Hypothalamus (tissue), 51 donors: ENCODE data around the gene TSPAN9.
A peak's percentile ranks its signal among the peaks of the same experiment; 100 is the strongest.

Source experiments
- DNase-seq, 51 donors: peaks; one replicate each; lab custom pipeline; 2025; lab: John Stamatoyannopoulos, UW

The TSPAN9 gene

DNA sequence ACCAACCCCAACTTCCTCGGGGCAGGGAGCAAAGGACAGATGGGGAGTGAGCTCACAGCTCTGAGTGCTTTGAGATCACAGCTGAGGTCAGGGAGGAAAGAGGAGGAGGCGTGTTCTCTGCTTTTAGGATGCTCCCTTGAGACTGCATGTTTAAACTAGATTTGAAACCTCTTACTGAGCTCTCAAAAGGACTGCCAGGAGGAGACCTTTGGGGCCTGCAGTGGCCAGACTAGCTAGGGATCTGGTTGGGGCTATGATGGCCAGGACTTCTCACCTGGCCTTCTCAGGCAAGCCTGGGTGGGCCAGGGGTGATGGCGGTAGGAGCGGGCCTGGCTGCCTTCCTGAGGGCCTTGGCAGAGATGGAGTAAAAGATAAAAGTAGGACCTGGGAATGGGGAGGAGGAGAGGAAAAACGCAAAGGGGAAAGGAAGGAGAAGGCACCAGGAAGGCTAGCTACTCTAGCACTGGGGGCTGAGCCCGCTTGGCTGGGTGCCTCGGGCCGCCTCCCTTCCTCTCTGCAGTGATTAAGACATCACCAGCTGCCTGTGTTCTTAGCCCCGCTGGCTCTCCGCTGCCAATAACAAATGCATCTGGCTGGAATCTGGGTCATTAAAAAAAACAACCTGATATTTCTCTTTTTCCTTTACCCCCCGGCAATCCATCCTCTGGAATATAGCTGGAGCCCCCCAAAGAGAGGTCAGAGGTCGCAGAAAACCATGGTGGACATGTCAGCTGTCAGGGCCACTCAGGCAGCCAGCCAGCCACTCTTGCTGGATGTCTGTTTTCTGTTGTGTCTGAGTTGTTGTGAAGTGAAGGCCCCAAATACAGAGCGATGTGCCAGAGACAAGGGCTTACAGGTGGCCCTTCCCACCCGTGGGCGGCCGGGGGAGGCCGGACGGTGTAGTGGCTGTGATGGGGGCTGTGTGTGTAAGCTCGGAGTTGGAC lies 141.3 kb downstream of the TSPAN9 start:
- DNase-seq, result peak in 24 of 51 donors; percentile 9 to 48 (median 26)

DNA sequence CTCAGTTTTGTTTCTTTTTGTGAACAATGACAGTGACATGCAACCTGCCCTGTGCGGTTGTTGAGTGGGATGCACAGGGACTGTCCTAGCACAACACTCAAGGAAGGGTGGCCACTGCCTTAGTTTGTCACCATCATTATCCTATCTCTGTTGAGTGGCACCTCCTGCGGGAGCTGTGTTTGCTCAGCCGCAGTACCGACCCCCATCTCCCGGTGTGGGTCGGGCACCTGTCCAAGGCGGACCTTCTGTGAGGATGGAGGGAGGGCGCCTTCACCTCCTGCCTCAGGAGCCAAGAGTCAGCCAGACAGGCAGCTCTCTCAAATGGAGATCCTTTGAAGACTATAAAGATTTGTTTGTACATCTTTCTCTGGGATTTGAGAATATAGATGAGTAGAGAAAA lies 142.1 kb downstream of the TSPAN9 start:
- DNase-seq, result no peak

DNA sequence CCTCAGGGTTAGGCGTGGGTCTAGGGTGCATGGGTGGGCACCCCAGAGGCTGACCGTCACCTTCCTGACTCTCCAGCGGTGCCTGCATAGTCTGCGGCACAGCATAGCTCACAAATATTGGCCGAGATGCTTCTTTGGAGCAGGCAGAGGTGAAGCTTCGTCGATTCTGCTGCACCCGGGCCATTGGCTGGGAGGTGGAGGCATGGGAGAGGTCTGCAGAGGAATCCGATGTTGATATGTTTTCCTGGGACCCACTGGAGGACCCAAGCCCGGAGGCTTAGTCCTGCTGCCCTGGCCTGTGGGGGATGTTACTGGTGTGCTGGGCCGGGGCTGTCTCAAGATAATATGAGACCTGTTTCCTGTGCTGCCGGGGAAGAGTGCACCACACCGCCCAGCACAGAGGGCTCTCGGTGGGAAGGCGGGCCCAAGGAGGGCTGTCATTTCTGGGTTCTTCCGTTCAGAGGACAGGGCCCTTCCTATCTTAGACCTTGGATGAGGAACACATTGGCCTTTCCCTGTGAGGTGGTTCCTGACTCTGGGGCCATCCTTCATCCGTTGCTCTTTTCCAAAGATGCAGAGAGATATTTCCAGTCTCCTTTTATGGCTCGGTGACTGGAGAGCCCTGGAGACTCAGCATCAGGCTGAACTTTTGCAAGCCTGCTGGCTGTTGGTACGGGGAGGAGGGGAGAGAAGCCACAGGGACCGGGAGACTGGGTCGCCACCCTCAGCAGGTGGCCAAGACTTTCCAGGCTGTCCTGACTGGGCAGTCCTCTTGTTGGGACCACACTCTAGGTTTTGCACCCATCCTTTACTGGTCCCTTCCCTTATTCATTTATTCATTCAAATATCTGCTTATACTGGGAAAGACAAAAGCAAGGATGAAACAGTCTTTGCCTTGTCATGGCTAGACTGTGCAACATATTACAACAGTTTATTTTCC lies 143.5 kb downstream of the TSPAN9 start:
- no peak for DNase-seq

GRCh38 chr12:3222306-3222705 lies 145.1 kb downstream of the TSPAN9 start:
- DNase-seq, result no peak

DNA sequence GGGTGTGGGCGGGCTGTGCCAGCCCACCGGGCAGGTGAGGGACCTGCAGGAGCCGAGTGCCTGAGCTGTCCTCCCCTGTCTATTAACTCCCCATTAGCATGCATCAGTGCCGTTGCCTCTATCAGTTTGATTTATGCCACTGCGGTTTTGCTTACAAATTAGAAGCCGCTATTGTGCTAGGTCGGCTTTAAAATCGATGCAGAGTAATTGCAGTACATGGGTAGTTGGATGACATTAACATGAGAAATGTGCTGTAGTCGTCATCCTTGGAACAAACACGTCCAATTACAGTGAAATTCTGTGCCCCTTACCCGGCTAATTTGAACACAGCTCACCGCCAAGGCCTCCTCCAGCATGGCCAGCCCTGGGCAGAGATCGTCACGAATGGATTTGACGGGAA lies 145.8 kb downstream of the TSPAN9 start:
- DNase-seq, result no peak

DNA sequence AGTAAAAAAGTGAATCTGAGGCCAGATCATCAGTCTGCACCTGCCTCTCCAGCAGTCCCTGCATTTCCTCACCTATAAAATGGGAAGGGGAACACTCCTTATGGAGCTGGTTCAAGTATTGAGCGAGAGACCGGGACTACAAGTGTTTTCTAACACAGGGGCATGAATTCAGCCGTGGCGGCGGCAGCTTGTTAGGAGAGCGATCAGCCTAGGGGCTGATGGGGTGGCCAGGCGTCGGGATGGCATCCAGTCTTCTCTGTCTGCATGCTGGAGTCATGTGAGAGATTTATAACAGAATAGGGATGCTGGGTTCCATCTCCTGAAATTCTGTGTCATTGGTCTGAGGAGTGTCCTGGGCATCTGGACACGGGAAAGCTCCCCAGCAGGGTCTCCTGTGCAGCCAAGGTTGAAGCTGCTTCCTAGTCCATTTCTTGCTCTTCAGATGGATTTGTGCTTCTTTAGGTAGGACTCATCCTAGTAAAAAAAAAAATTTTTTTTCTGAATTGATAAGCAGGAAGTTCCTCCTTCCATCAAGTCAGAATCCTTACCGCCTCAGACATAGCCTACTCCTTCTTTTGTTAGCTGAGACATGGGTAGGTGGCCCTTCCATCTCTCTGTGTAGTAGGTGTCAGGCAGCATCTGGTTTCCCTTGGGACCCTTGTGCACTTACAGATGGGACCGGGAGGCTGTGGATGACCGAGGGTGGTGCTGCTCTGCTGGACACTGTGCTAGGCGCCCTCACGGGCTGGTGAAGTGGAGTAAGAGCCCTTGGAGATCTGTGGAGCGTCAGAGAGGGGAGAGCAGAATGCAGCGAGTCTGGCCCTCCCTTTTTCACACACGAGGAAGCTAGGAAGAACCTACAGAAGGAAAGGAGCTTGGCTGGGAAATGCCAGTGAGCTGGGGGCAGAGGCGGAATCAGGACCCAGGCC lies 146.7 kb downstream of the TSPAN9 start:
- DNase-seq, result no peak

DNA sequence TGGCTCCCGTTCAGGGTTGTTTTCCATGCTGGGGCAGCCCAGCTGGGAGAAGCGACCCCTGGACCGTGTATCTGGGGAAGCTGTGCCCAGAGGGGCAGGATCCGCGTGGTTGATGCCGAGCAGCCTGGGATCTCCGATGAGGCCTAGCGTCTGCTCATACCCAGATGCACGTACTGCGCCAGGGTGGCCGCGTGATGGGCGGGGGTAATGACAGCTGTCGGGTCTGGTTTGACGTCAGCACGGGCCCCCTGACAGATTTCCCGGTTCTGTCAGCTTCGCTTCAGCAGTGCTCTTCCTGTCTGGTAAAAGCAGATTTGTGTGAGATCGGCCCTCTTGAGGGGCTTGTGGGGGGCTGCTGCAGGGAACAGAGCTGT lies 147.3 kb downstream of the TSPAN9 start:
- DNase-seq, result no peak

GRCh38 chr12:3225154-3225795 lies 148.1 kb downstream of the TSPAN9 start:
- peak in 1 of 51 donors; percentile 34 for DNase-seq

- DNase-seq, result no peak
Measured at GRCh38 chr12:3225796-3226180, 148.6 kb downstream of the TSPAN9 start.

DNA sequence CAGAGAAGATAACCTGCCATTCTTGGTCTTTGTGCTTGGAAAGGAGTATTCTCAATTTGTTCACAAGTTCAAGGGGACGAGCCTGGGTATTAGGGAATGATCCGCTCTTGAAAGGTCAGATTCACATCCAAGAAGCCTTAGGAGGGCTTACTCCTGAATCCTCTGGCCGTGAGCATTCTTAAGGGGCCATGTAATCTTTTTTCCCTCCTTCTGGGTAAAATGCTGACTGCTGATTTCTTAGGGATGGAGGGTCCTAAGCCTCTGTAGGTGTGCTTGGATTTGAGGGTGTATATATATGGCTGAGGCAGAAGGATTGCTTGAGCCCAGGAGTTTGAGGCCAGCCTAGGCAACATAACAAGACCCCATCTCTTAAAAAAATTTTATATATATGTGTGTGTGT lies 149.1 kb downstream of the TSPAN9 start:
- DNase-seq, result no peak

DNA sequence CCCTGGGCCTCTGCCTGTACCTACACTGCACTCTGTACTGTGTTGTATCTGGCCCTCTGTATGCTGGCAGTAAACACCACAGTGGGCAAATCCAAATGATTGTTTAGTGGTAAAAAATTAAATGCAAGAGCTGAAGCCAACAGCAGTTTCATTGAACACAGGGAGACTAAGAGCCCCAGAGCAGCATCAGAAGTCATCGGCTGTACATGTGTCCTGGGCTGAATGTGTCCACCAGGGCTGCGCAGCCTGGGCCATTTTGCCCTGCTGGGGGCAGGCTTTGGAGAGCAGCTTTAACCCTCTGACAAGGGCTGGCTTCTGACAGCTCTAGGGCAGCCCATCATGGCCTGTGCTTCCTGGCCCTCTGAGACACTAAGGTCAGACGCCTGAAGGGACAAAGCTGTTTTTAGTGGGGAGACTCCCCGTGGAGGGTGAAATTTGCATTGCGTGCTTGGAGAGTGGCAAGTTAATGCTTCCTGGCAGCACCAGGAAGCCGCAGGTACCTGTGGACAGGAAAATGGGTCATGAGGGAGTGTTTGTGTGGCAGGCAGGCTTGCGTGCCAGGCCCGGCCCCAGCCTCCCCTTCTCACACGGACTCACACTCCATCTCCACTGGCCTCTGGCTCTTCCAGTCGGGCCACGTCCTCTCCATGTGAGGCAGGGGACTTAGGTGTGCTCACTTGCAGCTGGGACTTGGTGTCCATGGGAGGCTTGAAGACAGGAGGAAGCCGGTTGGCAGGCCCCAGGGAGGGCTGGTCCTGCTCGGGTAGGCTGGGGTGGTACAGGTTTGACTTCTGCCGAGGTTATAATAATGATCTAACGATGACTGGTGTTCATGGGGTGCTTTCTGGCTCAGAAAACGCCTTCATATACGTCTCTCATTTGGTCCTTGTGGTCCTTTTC lies 150.1 kb downstream of the TSPAN9 start:
- DNase-seq, result no peak

DNA sequence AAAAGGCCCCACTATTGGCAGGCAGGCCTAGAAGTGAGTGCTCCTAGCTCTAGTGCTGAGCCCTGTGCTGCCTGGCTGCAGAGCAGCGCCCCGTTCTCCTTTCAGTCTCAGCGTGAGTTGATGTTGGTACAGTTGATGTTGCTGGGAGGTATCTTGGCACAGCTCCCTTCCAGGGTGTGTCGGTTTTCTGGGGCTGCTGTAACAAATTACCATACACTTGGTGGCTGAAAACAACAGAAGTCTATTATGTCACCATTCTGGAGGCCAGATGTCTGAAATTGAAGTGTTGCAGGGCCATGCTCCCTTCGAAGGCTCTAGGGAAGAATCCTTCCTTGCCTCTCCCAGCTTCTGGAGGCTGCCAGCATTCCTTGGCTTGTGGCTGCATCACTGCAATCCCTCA lies 151.4 kb downstream of the TSPAN9 start:
- DNase-seq, result no peak

- DNase-seq, result no peak
Measured at GRCh38 chr12:3229577-3229976, 152.4 kb downstream of the TSPAN9 start.

- DNase-seq, result no peak
Measured at GRCh38 chr12:3230758-3231375, 153.7 kb downstream of the TSPAN9 start.

- no peak for DNase-seq
Measured at GRCh38 chr12:3231399-3231876, 154.3 kb downstream of the TSPAN9 start.

DNA sequence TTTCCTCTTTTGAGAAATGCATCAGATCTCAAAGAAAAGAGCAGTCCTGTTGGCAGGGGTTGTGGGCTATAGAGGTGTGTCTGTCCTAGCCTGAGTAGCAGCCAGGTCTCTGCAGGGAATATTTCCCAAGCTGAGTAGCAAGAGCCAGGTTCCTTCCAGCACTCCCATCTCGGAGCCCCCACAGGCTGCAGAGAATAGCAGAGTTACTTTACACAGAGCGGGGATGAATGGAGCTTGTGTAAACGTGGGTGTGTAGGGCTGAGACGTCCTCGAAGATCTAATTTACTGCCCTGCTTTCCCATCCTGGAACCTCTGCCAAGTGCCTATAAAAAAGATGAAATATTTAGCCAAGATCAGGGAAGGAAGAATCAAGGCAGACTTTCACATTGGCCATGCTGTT lies 156.6 kb downstream of the TSPAN9 start:
- DNase-seq, result peak in 1 of 51 donors; percentile 15

DNA sequence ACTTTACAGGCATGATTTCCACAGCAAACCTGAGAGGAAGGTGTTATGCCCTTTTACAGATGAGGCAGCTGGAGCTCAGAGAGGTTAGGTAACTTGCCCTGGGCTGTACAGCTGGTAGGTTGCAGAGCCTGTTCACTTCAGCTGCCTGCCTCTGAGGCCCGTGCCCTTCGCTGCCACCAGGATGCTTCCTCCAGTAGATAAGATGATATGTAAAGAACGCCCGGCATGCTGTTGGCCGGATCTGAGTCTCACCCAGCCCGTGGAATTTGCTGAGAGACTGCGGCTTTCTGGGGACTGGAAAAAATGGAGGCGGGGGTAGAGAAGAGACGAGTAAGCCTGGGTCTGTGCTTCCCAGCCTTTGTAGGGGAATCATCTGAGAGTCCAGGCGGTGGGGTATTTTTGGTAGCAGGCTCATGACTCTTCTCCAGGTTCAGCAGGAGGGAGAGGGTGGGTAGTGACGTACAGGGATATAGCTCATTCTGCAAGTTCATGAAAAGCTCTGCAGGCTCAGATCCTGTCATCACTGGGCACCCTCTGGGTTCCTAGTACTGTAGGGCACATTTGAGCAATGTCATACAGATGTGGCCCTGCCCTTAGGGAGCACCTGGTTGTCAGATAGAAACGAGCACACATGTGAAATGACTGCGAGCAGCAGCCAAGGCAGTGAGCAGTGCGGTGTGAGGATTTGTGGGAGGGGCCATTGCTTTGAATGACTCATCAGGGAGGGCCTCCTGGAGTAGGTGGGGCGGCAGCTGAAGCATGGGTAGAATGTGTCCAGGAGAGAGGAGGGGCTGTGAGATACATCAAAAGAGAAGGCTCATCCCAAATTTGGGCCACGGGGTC lies 159.4 kb downstream of the TSPAN9 start:
- no peak for DNase-seq
